GM12878 (cell line): ENCODE results near the gene SCUBE2. TPM values are rescaled to one million over a fixed set of nuclear protein-coding genes. Genes with fewer than 3 reads are reported as not detected.

Source experiments
- ATAC-seq: fragments of 200-7000 bp; cut with Tn5 transposase; 3 replicates; pipeline ENCODE4 v1.9.1; 2020; ENCODE audit warnings: mild to moderate bottlenecking, moderate library complexity
- BruUV-seq: library from RNA; stranded (reverse); fragments of 400-500 nt; replicated peaks from 2 replicates; lab custom pipeline; 2021; lab: Mats Ljungman, UMichigan
- CTCF ChIA-PET: fragments of 300-600 bp; sonication (Branson Sonifier 250); formaldehyde crosslinking; extraction: SDS; loops from one replicate; lab custom pipeline; 2021; ENCODE audit warnings: inconsistent platforms; lab: Yijun Ruan, JAX
- POLR2A ChIA-PET: fragments of 350-600 bp; formaldehyde crosslinking; extraction: SDS; loops from one replicate; lab custom pipeline; 2021; ENCODE audit warnings: inconsistent platforms; lab: Charles Lee
- RAD21 ChIA-PET: fragments of 300-600 bp; sonication (Branson Sonifier 250); formaldehyde crosslinking; loops from one replicate; lab custom pipeline; 2023; ENCODE audit warnings: antibody characterized with exemption; ENCODE audit not compliant: unreplicated experiment; lab: Charles Lee
- SMC1A ChIA-PET: fragments of 300-600 bp; sonication (Branson Sonifier 250); formaldehyde crosslinking; loops from one replicate; lab custom pipeline; 2023; ENCODE audit not compliant: unreplicated experiment, uncharacterized antibody; lab: Charles Lee
- DNase-seq: peaks from one replicate; pipeline ENCODE4 v3.0.0-alpha.2; 2011; ENCODE audit warnings: low read depth, low spot score
- FAIRE-seq: peaks from 3 replicates; lab custom pipeline; 2011; peaks lifted over from hg19 to GRCh38; lab: Jason Lieb, UNC
- H2AFZ ChIP-seq: 2 replicates; pipeline ENCODE4 v1.6.0; 2011; ENCODE audit warnings: low read depth, low read length, control low read depth; ENCODE audit not compliant: control insufficient read depth
- H3K27ac ChIP-seq: 2 replicates; pipeline ENCODE4 v1.5.1; 2011; ENCODE audit warnings: control low read depth; ENCODE audit not compliant: control insufficient read depth, insufficient read depth
- H3K27me3 ChIP-seq, 2 experiments: replicated peaks in 1 of 2; 2 replicates each; pipeline versions ENCODE4 v1.6.0 to v1.6.1; 2011; ENCODE audit warnings: low read length in 1 of 2; ENCODE audit not compliant: control insufficient read depth in 2 of 2, insufficient read depth in 2 of 2
- H3K36me3 ChIP-seq, 2 experiments: 2 replicates each; pipeline ENCODE4 v1.5.1; 2011; ENCODE audit warnings: low read length in 1 of 2; ENCODE audit not compliant: control insufficient read depth in 2 of 2, insufficient read depth in 2 of 2
- H3K4me1 ChIP-seq: 2 replicates; pipeline ENCODE4 v1.6.1; 2011; ENCODE audit warnings: mild to moderate bottlenecking, low read length, moderate library complexity, mixed read lengths; ENCODE audit not compliant: control insufficient read depth, insufficient read depth
- H3K4me2 ChIP-seq: 2 replicates; pipeline ENCODE4 v1.6.0; 2011; ENCODE audit warnings: control low read depth; ENCODE audit not compliant: control insufficient read depth, insufficient read depth
- H3K4me3 ChIP-seq: fragments of 200-600 bp; sonication (generic); 2 replicates; pipeline ENCODE4 v1.5.1; 2016
- H3K79me2 ChIP-seq: 2 replicates; pipeline ENCODE4 v1.6.0; 2011; ENCODE audit warnings: low read length; ENCODE audit not compliant: control insufficient read depth, insufficient read depth
- H3K9ac ChIP-seq: 2 replicates; pipeline ENCODE4 v1.8.0; 2011; ENCODE audit warnings: low read length, control low read depth, mixed read lengths; ENCODE audit not compliant: control insufficient read depth, insufficient read depth
- H3K9me3 ChIP-seq: replicated peaks from 3 replicates; pipeline ENCODE4 v1.5.1; 2011; ENCODE audit warnings: mild to moderate bottlenecking, low read length; ENCODE audit not compliant: control insufficient read depth, insufficient read depth
- H4K20me1 ChIP-seq: 2 replicates; pipeline ENCODE4 v1.6.0; 2011; ENCODE audit not compliant: control insufficient read depth, insufficient read depth
- DPF2 ChIP-seq: fragments of 450-650 bp; IDR thresholded peaks from 2 replicates; pipeline ENCODE4 v1.6.1; 2017; ENCODE audit warnings: mild to moderate bottlenecking
- IKZF2 ChIP-seq, 2 experiments: fragments of 450-650 bp; IDR thresholded peaks; 2 replicates each; pipeline ENCODE4 v1.6.1; 2017; ENCODE audit warnings: mild to moderate bottlenecking in 2 of 2, moderate library complexity in 2 of 2
- MLLT1 ChIP-seq: fragments of 450-650 bp; IDR thresholded peaks from 2 replicates; pipeline ENCODE4 v1.6.1; 2016; ENCODE audit warnings: mild to moderate bottlenecking
- PRDM15 ChIP-seq: fragments of 450-650 bp; formaldehyde crosslinking; IDR thresholded peaks from 2 replicates; pipeline ENCODE4 v1.4.0; 2020; ENCODE audit warnings: mild to moderate bottlenecking, moderate library complexity
- SUPT20H ChIP-seq: IDR thresholded peaks from 2 replicates; pipeline ENCODE4 v1.6.1; 2011; ENCODE audit warnings: low read depth, mild to moderate bottlenecking, low read length, moderate library complexity, borderline replicate concordance; ENCODE audit not compliant: control insufficient read depth
- WGBS: methylation state at CpG from one replicate; pipeline ENCODE4 v1.1.6; 2016; ENCODE audit warnings: low lambda C conversion rate; ENCODE audit not compliant: insufficient replicate concordance, insufficient coverage; ENCODE audit errors: missing lambda C conversion rate; 5-methylcytosine and 5-hydroxymethylcytosine counted together
- in situ Hi-C: fragments of 300-500 bp; cut with MboI; formaldehyde crosslinking; loops from 9 replicates; pipeline ENCODE4 v1.14.3; 2018; ENCODE audit warnings: mixed read lengths
- intact Hi-C: fragments of 100-400 bp; cut with micrococcal nuclease; formaldehyde crosslinking; loops from one replicate; pipeline ENCODE4 v1.14.2; 2022; ENCODE audit not compliant: unreplicated experiment
- polyA plus RNA-seq, 11 experiments: library from polyadenylated mRNA; depleted of rRNA in 4 of 11; unstranded in 6 of 11; stranded (reverse) in 5 of 11; fragments of >200 nt; fragmentation: Nextera tagmentation in 4 of 11; fragmentation: Illumina TruSeq in 1 of 11; extraction: Ambion mirVana in 4 of 11; extraction: Trizol in 1 of 11; gene quantifications; 1 replicate in 1 of 11; 2 replicates in 10 of 11; pipeline versions ENCODE4 v1.2.1 to v1.2.3, GENCODE V29; 2011 to 2016; ENCODE audit warnings: inconsistent platforms in 2 of 11, missing spikeins in 2 of 11, low read depth in 1 of 11
- total RNA-seq, 4 experiments: library from RNA; depleted of rRNA in 3 of 4; stranded (reverse); fragments of >200 nt in 3 of 4; fragmentation: Illumina TruSeq in 1 of 4; extraction: Trizol in 1 of 4; gene quantifications; 2 replicates each; pipeline versions ENCODE4 v1.2.1 to v1.2.3, GENCODE V29; 2013 to 2021
- TF ChIP-seq, protein P1 (sequence below): fragments of 450-650 bp; IDR thresholded peaks from 2 replicates; pipeline ENCODE4 v1.6.1; 2018; ENCODE audit warnings: mild to moderate bottlenecking, low read depth, moderate library complexity; ENCODE audit not compliant: partially characterized antibody

SCUBE2 gene
- total and polyA plus RNA-seq, 10 of the 15 experiments (the other 5 are each of a cell fraction or from before 2014, with no cell fraction given) = 0.12 to 0.56 (median 0.31) TPM; not detected in 2

DNA sequence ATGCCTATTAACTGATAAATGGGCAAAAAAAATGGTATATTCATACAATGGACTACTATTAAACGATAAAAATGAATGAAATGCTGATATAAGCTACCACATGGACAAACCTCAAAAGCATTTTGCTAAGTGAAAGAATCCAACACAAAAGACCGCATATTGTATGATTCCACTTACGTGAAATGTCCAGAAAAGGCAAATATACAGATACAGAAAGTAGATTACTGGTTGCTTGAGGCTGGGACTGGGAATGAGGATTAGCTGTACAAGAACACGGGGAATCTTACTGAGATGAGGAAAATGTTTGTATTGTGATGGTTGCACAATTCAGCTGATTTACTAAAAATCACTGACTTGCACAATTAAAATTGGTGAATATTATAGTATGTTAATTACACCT is 8.8 kb downstream of the SCUBE2 start:
- no peak for TF ChIP-seq SUPT20H
- no peak for TF ChIP-seq PRDM15 (CRISPR knock-in tag)
- TF ChIP-seq, protein P1, sequence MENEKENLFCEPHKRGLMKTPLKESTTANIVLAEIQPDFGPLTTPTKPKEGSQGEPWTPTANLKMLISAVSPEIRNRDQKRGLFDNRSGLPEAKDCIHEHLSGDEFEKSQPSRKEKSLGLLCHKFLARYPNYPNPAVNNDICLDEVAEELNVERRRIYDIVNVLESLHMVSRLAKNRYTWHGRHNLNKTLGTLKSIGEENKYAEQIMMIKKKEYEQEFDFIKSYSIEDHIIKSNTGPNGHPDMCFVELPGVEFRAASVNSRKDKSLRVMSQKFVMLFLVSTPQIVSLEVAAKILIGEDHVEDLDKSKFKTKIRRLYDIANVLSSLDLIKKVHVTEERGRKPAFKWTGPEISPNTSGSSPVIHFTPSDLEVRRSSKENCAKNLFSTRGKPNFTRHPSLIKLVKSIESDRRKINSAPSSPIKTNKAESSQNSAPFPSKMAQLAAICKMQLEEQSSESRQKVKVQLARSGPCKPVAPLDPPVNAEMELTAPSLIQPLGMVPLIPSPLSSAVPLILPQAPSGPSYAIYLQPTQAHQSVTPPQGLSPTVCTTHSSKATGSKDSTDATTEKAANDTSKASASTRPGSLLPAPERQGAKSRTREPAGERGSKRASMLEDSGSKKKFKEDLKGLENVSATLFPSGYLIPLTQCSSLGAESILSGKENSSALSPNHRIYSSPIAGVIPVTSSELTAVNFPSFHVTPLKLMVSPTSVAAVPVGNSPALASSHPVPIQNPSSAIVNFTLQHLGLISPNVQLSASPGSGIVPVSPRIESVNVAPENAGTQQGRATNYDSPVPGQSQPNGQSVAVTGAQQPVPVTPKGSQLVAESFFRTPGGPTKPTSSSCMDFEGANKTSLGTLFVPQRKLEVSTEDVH = no peak
- TF ChIP-seq IKZF2 (IDR thresholded peaks at IDR 0.05) = no peak
- no peak for TF ChIP-seq DPF2
- no peak for TF ChIP-seq MLLT1
- 33% methylated on average over 4 of the region's 4 CpGs for WGBS
- no peaks in the 10 kb centered on the region for H3K4me1 ChIP-seq
- FAIRE-seq (no peak), DNase-seq (no peak), ATAC-seq (no peak)
- no peak overlapping the region for H3K27ac ChIP-seq
- ChIA-PET SMC1A (interaction anchor here (1.0 to 1.3 kb wide), 2 partner anchors 12 to 22 kb away, joined by 3 read pairs; no protein-coding TSS in a partner anchor), RAD21 (no interaction called here), POLR2A (no interaction called here), CTCF (interaction anchor here (1.3 to 1.8 kb wide), 4 partner anchors 10 to 67 kb away, joined by 5 to 8 read pairs (median 6); no protein-coding TSS in a partner anchor)
- H3K36me3 ChIP-seq = no peaks in the 10 kb centered on the region
- no peak overlapping the region for H3K4me3 ChIP-seq
- H3K9me3 ChIP-seq = no peaks in the 10 kb centered on the region
- in situ Hi-C loops = no loop called here
- no TSS peak for BruUV-seq
- H2AFZ ChIP-seq = no peak overlapping the region
- H3K4me2 ChIP-seq = no peak overlapping the region
- H3K27me3 ChIP-seq = no peaks in the 10 kb centered on the region; a peak in 1 of 4 replicates
- H3K9ac ChIP-seq = no peak overlapping the region
- H4K20me1 ChIP-seq = no peaks in the 10 kb centered on the region
- intact Hi-C loops = no loop called here
- H3K79me2 ChIP-seq = no peaks in the 10 kb centered on the region
